Stimulated activated CD4-positive, alpha-beta T cell treated with anti-CD3 and anti-CD28 coated beads, Interleukin-1b, Interleukin-23, amount 100 ng/mL, for 4 hours (primary cell): ENCODE results near the gene MMP28.
"Not testable (repeated sequence)": the region's sequence is repeated elsewhere in the genome, so short reads cannot be mapped to it uniquely, and the experiment has no call there.

Experiments
- DNase-seq, 2 donors: peaks; one replicate each; pipeline ENCODE4 v3.0.0-alpha.2; 2020; ENCODE audit warnings: low read depth in 2 of 2

The MMP28 gene

GRCh38 chr17:35766489-35766877 is 29.0 kb downstream of the MMP28 start:
- no peak for DNase-seq

DNA sequence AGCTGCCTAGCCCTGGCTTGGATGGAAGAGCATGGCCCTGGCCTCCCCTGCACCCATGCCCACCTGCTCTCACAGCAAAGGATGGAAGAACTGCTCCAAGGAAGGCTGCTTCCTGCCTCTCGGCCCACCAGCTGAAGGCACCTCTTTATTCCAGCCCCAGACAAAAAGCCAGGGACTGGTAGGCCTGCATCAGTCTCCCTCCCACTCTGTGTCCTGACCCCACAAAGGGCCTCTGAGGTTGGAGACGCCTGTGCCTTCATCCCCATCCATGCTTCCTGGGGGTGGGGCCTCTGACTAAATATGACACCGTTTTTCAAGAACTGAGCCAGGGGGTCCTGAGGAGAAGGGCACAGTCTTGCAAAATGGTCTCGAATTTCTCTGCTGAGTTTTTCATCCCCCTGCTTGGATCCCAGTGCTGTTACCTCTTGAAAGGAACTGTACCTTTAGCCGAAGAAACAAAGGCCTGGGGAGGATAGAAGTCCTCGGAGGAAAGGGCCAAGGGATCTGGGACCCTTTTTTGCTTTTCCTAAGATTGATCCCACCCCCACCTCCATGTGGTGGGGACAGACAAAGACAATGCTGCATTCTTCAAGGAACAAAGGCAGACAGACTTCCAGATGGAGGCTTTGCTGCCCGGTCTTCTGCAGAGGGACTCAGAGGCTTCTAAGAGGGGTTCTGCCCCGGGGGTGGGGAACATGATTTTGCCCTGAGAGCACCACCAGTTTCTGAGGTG is 29.5 kb downstream of the MMP28 start:
- DNase-seq: no peak

DNA sequence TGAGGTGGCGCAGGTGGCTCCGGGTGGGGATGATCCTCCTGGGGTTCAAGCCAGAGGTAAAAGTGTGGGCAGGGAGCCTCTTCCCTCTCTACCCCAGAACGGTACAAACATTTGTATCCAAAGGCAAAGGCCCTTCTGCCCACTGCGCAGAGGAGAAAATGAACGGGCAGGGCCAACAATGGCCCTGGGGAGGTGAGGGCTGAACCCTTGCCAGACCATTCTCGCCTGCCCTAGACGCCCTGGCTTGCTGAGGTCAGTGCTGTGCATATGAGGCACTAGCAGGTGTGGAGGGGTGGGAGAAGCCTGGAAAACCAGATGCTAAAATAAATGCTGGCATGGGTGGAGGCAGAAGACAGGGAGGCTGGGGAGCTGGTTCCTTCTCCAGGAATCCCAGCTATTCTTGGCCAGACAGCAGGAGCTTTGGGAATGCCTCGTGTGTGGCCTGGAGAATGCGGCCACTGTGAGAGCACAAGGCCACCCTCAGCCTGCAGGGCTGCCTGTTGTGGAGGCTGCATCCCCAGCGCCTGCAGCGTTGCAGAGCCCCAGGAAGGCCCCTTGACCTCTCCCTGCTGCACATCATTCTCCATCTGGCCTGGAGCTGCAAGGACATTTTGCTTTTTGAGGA is 30.2 kb downstream of the MMP28 start:
- no peak for DNase-seq

DNA sequence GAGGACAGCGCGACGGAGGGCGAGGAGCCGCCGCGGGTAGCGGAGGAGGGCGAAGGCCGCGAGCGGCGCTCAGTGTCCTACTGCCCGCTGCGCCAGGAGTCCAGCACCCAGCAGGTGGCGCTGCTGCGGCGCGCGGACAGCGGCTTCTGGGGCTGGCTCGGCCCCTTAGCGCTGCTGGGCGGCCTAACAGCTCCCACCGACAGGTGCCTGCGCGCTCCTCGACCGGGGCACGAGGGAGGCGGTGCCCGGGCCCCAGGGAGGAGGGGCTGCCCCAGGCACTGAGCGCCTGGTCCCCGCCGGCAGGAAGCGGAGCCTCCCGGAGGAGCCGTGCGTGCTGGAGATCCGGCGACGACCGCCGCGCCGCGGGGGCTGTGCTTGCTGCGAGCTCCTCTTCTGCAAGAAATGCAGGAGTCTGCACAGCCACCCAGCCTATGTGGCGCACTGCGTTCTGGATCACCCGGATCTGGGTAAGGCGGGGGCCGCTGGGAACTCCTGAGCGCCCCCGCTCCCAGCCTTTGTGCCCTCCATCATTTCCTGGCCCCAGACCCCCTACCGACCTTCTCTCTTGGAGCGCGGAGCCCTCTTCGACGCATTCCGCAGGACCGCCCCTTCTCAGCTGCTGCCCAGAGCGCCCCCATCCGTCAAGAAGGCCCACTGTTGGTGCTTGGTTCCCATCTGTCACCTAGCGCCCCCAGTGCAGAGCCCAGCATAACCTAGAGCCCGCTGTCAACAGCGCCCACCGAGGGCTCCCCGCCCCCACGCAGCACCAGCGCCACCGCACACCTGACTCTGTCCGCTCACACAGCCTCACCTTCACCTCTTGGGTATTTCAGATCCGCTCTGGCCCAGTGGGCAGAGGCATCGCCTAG is 31.1 kb downstream of the MMP28 start:
- DNase-seq: peak; percentile 74 to 87

GRCh38 chr17:35763767-35764122 is 31.7 kb downstream of the MMP28 start:
- DNase-seq: no peak

GRCh38 chr17:35761601-35762000 is 33.8 kb downstream of the MMP28 start:
- no peak for DNase-seq

DNA sequence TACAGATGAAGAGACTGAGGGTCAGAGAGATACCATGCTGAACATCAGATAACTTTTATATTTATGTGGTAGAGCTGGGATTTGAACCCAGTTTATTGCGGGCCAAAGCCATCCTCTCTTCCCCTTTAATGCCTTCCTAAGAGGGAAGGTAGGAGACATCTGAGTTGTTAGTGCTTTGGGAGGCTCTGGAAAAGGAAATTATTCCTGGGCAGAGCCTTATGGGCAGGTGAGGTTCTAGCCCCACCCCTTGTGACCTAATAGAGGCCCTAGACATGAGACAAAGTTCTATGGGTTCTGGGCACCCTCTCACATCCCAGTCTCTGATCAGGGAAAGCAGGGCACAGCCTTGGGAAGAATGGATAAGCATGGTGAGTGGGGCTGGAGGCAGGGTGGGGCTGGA is 34.9 kb downstream of the MMP28 start, which contains the start of gene C17orf50:
TSS of gene C17orf50 (plus strand) at position 301 of the 400 bp plus-strand sequence. CDS start at position 356, 55 bp downstream.
- DNase-seq: no peak

DNA sequence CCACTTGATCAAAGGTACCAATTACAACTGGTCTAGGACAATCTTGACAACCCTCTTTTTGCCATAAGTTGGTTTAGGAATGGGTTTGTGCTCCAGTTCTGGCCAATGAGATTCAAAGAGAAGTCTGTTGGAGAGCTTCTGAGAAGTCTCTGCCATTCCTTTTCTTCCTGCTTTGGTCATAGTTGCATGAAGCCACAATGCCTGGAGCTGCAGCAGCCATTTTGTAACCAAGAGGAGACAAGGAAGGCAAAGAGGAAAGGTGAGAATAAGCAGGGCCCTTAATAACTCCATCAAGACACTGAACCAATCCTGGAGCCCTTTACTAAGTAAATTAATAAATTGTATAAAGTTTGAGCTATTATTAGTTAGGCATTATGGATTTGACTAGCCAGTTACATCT is 38.2 kb downstream of the MMP28 start:
- DNase-seq: no peak

DNA sequence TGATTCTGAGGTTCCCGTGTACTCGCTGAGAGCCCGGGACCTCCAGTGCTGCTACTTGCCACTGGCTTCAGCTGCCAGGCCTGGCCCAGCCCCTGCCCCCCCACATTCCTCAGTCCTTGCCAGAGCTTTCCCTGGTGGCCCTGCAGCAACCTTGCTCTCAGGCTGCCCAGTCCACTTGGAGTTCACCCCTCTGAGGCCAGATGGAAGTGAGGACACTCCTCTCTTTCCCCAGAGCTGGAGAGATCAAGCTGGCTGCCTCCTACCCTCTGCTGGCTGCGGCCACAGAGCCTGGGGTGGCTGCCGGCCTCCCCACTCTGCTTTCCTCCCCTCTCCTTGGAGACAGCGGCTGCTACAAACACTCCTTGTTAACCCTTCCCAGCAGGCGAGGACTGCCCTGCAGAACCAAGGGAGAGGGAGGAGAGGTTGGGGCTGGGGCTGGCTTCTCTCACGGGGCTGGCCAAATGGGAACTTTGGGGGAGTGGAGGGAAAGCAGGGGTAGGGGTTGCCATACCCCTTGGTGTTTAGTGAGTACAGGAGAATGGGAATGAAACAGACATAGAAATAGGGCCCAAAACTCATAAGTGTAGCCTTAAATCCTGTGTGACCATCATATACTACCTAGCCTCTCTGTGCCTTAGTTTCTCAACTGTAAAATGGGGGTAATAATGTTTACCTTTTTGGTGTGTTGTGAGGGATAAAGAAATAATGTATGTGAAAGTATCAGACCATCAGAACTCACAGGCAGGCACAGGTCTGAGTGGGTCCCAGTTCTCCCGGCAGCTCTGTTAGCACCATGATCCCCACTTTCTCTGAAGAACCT is 42.3 kb downstream of the MMP28 start, which contains the start of gene GAS2L2:
TSS of gene GAS2L2 (minus strand) at position 295 of the 820 bp plus-strand sequence. CDS start 389 bp downstream, outside the sequence.
- no peak for DNase-seq

DNA sequence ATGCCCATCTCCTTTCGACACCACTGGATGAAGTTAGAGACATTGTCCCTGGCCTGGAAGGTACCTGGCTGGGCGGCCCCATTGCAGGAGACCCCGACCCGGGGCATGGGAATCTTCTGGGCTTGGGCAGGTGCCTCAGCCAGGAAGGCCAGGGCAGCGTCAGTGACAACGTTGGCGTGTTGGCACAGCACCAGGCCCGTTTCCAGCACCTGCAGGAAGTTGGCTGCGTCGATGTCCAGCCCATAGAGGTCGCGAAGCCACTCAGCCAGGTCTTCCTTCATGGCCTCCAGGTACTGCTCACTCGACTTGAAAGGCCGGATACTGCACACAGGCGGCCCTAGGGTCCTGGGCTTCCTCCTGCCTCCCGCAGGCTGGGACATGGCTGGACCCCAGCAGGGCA is 43.0 kb downstream of the MMP28 start:
- DNase-seq: no peak

GRCh38 chr17:35751541-35751940 is 43.9 kb downstream of the MMP28 start:
- not testable (repeated sequence) for DNase-seq

- DNase-seq: no peak
Measured at GRCh38 chr17:35750526-35751395, 44.7 kb downstream of the MMP28 start.

GRCh38 chr17:35749560-35750412 is 45.7 kb downstream of the MMP28 start:
- DNase-seq: no peak

- no peak for DNase-seq
Measured at GRCh38 chr17:35748979-35749378, 46.5 kb downstream of the MMP28 start.

DNA sequence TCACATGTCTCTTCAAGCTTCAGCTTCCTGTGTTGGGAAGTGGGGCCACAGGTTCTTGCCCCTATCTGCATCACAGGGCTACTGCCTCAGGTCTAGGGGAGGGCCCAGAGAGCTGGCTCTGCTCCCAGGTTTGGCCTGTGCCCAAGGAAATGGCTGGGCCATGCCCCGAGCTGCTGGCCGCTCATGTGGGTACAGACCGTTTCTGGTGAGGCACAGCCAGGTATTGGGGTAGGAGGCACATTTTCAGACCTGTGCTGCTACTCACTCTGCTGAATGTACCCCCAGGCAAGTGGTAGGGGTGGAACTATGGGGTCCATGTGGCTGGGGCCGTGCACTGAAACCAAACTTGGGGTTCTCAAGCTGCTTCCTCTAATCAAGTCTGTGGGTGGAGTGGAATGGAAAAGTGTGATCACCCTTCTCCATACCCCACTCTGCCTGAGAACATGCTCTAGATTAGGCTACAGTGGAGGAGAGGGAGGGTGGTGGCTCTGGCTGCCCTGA is 47.0 kb downstream of the MMP28 start:
- DNase-seq: no peak

GRCh38 chr17:35747540-35748017 is 47.9 kb downstream of the MMP28 start:
- DNase-seq: peak; percentile 66 to 80

DNA sequence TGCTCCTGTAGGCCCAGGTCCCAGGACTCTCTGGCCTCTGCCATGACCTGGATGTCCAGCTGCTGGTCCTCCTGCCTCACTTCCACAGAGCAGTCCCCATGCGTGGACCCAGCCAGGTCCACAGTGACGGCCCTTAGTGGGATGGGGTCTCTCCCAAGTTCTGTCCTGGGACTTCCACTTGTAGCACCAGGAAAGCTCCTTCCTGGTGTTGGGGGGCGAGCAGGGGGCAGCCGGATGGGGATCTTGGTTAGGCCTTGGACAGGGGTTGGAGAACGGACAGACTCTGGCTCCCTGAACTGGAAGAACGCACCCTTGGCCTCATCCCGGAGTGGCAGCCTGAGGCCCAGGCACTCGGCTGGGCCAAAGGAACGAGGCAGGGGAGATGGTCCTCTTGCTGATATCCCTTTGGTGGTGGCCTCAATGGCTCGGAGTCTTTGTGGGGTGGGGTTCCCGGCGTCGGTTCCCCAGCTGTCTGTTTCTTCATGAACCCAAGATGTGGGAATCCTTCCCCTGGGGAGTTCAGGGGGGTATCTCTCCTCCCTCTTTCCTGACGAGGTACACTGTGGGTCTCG is 49.6 kb downstream of the MMP28 start:
- DNase-seq: no peak

- no peak for DNase-seq
Measured at GRCh38 chr17:35745246-35745645, 50.2 kb downstream of the MMP28 start.

DNA sequence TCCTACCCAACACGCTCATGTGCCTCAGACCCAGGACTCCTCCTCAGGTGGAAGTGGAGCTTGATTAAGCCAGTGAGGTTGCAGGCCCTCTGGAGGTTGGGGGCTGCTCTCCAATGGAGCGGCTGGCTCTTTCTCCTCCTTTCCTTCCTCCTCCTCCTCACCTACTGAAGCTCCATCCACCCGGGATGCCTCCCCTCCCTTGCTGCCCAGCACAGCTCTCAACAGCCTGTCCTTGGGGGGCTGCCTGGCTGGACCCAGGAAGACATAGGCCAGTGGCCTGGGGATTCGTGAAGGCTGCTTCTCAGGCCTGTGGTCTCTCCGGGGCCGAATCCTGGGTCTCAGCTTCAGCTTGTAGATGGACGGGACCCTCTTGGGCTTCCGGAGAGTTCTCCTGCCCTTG is 50.6 kb downstream of the MMP28 start:
- DNase-seq: no peak
